Stimulated activated CD8-positive, alpha-beta memory T cell treated with anti-CD3 and anti-CD28 coated beads, Interleukin-2, amount 100 ng/mL, for 1 hour (primary cell): ENCODE results near the gene CYS1.

Experiments used
- DNase-seq, 2 donors: peaks; one replicate each; pipeline ENCODE4 v3.0.0-alpha.2; 2020; ENCODE audit warnings: low read depth in 2 of 2

Gene CYS1

DNA sequence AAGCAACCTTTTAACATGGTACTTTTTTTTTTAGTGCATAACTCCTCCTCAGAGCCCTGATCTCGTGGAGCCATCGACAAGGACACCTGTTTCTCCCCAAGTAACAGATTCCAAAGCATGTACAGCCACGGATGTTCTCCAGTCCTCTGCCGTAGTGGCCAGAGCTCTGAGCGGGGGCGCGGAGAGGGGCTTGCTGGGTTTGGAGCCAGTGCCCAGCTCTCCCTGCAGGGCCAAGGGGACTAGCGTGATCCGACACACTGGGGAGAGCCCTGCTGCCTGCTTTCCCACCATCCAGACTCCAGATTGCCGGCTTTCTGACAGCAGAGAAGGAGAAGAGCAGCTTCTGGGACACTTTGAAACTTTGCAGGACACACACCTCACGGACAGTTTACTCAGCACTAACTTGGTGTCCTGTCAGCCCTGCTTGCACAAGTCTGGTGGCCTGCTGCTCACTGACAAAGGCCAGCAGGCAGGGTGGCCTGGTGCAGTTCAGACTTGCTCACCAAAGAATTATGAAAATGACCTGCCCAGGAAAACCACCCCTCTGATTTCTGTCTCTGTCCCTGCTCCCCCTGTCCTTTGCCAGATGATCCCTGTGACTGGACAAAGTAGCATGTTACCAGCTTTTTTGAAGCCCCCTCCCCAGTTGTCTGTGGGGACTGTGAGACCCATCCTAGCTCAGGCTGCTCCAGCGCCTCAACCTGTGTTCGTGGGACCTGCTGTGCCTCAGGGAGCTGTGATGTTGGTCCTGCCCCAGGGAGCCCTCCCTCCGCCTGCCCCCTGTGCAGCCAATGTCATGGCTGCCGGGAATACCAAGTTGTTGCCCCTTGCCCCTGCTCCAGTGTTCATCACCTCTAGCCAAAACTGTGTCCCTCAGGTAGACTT lies 32.4 kb downstream of the CYS1 start:
- no peak for DNase-seq

DNA sequence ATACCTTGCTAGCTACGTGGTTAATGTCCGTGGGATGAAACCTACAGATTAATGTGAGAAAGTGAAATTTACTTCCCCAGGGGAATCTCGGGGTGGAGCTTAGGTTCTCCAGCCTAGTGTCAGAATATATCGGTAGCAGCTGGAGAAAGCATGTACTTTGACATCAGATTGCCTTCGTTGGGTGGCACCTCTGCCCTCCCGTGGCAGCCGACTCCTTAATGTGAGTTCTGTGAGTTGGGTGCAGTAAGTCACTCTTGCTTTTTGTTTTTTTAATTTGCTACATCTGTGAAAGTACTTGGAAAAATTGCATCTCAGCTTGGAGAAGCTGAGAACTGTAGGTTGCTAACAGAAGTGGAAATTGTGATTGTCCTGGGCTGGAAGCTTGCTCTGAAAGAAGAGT lies 33.3 kb downstream of the CYS1 start:
- DNase-seq: no peak

DNA sequence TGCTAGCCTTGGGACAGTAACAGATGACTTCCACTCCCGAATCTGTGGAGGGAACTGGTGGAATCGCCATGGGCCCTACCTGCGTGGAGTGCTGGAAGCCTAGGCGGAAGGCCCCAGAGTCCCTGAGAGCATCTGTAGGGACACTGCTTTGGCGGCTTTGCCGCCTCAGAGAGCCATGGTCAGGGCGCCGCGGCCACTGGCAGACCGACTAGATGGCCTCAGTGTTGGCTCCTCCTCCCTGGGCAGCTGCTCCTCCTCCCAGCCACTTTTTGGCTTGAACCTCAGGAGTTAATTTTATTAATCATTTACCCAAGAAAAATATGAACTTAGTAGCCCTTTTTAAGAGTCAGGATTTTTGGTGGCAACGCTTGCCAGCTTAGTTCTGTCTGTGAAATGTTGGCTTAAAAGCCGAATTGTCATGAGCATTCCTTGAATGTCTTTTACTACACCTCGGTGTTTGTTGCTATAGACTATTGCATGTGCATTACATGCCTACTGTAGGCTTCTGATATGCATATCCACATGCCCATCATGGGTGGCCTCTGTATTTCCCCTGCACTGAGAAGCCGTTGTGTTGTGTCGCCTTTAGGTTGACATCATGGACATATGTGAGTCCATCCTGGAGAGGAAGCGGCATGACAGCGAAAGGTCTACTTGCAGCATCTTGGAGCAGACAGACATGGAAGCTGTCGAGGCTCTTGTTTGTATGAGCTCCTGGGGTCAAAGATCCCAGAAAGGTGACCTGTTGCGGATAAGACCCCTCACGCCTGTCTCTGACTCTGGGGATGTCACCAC lies 34.5 kb downstream of the CYS1 start:
- no peak for DNase-seq

DNA sequence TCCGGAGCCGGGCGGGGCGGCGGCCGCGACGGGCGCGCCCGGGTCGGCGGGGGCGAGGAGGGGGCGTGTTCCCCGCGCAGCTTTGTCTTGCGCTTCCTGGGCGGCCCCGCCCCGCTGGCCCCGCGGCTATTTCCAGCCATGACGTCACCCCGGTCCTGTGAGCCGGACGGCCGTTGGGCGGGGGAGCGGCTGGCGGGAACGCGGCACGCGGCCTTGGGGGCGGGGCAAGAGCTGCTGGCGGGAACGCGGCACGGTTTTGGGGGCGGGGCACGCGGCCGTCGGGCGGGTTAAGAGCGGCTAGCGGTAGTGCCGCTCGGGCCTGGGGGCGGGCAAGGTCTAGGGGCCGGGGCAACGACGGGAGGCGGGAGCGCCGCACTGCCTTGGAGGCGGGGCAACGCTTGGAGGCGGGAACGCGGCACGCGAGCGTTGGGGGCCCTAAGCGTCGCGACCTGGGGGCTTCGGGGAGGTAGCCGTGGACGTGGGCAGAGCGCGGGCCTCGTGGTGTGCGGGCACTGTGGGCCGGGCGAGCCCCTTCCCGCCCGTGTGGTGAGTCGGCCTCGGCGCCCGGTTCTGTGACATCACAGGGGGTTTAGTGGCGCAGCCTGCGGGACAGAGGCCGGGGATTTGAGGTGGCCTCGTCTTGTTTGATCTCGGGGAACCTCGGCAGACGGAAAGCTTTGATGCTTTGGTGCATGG lies 36.2 kb downstream of the CYS1 start:
- DNase-seq: peak; percentile 79 to 95

DNA sequence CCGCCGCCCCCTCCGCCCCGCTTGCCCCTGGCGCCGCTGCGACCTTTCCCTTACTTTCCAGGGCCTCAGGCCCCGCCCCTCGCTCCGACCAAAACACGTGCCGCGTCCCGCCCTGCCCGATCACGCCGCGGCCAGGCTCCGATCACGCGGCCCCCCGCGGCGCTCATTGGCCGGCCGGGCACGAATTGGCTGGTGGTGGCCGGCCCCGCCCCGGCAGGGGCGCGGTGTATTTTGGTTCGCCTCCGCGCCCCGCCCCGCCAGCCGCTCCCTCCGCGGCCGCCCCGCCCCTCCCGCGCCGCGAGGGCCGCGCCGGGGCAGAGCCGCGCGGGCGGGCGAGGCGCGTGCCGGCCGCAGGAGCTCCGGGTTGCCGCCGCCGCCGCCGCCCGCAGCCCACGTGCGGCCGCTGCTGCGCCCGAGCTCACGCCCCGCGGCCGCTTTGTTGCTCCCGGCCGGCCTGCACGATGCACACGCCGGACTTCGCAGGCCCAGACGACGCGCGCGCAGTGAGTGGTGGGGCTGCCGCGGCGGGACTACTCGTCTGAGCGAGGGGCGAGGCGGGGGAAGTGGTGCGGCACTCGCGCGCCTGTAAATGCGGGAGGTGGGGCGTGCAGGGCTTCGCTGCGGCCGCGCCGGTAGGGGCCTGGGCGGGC lies 36.8 kb downstream of the CYS1 start, which contains the start of gene KLF11:
TSS of gene KLF11 (plus strand) at position 295 of the 650 bp plus-strand sequence. CDS start at position 462, 167 bp downstream.
- DNase-seq: peak; percentile 58 to 69

DNA sequence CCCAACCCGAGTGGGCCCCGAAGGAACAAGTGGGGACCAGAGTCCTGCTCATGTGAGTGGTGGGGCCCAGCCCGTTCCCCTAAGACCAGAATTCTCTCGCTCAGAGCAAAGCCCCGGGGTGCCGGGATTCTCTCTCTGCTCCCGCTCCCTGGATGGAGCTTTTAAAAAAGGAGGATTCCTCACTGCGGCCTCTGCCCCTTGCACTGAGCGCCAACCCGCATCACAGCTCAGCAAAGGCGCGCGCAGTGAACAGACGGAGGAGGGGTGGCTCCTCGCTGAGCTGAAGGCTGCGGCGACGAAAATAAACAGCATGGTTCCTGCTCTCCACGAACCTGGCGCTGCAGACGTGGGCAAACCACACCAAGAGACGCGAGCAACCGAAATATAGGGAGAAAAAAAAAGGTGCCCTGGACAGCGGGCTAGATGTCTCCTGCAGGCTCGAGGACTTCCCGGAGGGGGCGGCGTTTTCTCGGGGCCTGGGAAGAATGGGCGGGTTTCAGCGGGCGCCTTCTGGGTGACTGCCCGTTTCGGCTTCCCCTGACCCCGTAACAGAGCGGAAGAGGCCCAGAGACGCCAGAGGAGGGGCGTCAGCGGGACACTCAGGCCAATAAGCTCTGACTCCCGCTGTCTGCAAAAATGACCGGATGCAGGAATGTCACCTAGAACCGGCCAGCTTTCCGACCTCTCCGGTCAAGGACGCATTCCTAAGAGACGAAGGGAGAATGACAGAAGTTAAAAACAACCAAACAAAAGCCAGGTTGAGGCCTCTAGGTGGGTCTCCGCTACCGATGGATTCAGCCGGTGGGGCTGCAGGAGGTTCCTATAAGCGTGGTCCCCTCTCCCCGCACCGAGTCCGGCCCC lies 37.7 kb downstream of the CYS1 start:
- peak in 1 of 2 donors; percentile 18 for DNase-seq

DNA sequence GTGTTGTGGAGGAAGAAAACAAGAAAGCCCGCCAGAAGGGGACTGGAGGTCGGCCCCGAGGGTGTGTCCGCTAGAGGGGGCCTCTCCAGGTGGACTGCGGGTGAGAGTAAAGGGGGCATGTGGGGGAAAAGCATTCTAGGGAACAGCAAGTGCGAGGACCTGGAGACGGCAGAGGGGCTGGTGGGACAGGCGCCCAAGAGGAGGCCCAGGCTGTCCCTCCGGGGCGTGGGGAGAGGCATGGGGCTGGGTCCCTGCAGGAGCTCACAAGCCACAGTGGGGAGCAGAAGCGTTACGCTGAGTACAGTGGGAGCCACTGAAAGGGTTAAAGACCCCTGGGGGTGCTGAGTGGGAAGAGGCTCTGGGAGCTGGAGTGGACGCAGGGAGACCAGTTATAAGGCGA lies 38.5 kb downstream of the CYS1 start:
- DNase-seq: no peak

DNA sequence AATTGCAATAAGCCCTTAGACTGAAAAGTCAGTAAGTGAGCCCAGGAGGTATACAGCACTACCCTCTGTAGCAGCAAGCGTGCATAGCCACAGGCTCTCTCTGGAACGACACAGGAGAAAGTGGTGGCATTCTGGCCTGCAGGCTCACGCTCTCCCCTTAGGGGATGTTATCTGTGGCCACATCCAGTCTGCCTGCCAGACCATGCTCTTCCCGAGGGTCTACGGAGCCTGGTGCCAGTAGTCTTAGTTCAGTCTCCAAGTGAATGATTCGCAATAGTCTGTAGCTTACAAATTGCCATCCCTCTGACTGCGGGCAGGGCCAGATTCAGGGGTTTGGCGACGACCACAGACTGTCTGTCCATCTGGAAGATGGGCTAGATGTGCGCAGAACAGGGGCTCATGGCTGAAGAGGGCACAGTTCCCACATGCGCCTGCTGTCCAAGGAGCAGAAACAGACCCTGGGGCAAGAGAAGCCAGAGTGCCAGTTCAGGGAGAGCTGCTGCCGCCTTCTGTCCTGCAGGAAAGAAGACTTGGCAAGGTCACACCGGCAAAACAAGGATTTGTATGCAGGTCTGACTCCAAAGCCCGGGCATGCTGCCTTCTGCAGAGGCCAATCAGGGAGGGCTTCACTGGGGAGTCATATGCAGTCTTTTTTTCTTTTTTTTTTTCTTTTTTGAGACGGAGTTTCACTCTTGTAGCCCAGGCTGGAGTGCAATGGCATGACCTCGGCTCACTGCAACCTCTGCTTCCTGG lies 40.4 kb downstream of the CYS1 start:
- no peak for DNase-seq

DNA sequence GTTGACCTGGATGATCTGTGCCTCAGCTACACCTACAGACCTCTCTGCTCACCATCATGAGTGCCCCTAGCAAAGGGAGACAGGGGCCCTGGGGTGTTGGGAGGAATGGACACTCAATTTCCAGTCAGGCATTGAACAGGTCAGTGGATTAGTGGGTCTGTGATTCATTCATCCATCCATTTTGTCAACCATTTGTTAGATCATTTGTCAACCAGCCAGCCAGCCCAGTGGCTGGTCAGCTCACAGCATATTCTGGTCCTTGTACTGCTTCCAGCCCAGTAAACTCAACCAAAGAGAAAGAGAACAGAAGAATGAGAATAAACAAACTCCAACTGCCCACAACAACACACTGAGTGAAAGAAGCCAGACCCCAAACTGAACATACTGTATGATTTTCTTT lies 41.5 kb downstream of the CYS1 start:
- DNase-seq: no peak

DNA sequence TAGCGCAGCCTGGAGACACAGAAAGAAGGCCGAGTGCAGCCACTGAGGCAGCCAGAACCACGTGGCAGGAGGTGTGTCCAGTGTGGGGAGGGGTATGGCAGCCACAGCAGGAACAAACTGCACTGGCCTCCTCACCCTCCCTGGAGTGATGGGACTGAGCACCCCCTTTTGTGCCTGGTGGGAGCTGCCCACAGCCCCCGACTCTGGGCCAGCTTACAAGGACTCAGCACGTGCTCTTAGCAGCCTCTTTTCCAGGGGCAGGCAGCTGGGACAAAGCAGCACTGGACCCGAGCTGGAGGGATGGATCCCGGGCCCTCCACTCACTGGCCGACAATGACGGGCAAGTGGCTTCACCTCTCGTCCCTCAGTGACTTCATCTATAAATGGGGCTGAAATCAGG lies 42.1 kb downstream of the CYS1 start:
- DNase-seq: no peak

DNA sequence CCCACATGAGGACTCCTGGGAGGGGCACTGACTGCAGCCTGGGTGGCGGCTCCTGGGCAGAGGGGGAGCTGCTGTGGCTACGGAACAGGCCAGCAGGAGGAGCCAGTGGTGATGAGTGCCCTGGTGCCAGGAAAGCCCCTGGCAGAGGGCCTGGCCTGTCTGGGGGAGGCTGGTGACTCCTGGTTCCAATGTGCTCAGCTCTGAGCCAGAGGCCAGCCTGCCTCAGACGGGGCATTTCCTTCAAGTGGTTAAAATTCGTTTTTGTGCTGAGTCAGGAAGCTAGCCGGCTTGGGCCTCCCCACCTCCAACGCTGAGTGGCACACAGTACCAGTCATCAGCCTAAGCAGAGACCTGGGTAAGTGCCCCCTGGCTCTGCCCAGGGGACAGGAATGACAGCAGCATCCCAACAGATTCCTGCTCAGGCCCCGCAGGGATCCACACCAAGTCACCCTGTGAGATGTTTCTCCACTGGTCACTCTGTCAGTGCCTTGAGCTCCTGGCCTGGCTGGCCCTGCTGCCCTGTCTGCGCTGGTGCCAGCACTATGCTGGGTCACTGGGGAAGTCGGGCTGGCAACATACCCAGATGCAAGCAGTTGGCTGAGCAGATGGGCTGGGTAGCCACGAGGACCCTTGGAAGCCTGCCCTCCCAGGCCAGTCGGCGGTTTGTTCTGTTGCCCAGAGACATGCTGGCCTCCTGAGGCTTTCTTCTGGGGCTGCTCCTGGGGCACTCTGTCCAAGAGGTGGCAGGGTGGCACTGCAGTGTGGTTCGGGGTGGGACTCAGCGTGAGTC lies 43.9 kb downstream of the CYS1 start:
- DNase-seq: peak in 1 of 2 donors; percentile 15

DNA sequence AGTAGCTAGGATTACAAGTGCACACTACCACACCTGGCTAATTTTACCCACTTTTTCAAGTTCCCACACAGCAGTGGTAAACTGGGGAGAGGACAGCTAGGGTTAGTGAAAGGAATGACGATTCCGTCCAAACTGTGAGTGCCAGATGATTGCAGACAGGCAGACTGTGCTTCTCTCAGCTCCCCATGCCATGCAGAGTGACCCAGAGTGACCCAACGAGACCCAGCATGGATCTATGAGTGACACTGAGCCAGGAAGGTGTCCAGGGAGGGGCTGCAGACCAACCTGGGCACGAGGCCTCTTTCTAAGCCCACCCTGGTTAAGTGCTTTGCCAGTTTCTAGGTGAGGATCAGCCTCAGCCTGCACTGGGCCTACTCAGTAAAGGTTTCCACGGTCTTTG lies 44.6 kb downstream of the CYS1 start:
- DNase-seq: no peak

DNA sequence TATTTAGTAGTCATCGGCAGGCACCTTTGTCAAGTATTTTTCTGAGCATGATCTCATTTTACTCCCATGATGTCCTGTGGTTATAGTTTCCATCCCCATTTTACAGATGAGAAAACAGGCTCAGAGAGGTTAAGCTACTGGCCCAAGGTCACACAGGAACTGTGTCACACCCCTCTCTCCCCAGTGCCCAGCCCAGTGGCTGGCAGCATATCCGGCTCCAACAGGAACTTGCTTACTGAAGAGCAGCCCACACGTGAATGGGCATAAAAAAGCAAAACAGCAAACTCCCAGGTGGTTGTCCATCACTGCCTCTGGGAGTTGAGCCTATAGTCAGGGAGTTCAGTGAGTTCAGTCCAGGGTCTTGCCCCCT lies 45.2 kb downstream of the CYS1 start:
- no peak for DNase-seq

DNA sequence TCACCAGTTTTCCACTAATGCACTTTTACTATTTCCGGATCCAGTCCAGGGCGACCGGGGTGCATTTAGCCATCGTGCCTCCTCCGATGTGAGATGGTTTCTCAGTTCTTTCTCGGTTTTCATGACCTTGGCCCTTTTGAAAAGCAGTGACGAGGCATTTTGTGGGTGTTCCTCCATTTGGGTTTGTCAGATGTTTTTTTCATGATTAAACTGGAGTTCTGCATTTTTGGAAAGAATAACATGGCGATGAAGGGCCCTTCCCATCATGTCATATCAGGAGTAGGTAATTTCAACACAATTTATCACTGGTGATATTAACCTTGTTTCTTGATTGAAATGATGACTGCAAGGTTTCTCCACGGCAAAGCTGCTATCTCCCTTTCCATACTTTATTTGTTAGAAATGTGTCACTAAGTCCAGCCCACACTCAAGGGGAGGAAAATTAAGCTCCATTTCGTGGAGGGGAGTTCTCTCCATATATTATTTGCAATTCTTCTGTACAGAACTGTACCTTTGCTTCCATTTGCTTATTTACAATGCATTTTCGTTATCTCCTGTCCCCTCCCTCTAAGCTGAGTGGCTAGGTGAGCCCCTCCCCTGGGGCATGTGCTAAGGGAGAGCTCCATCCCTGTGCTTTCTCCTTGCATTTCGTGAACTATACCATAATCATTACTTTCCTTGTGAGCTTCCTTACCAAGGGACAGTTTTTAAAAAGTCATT lies 45.7 kb downstream of the CYS1 start:
- no peak for DNase-seq

DNA sequence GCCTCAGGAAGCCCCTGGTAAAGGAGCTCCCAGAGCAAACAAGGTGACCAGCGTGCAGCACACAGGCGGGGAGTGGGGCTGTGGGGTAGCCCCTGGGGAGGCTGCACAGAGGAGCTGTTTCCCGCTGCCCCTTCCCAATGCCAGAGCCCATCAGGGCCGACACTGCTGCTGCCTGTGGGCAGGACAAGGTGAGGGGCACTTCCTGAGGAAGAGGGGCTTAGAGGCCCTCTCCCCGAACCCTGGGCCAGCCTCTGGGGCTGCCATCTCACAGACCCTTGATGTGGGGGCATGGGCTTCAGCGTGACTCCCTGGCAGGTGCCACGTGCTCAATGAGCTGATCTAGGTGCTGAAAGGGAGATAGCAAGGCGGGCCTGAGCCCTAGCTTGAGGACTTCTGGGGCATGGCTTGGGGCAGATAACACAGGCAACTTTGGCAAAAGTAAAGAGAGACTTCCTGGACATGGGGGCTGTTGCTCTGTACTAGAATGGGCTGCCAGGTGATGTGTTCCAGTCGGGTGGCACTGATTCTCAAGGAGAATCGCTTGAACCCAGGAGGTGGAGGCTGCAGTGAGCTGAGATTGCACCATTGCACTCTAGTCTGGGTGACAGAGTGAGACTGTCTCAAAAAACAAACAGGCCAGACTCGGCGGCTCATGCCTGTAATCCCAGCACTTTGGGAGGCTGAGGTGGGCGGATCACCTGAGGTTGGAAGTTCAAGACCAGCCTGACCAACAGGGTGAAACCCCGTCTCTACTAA lies 46.8 kb downstream of the CYS1 start:
- no peak for DNase-seq

DNA sequence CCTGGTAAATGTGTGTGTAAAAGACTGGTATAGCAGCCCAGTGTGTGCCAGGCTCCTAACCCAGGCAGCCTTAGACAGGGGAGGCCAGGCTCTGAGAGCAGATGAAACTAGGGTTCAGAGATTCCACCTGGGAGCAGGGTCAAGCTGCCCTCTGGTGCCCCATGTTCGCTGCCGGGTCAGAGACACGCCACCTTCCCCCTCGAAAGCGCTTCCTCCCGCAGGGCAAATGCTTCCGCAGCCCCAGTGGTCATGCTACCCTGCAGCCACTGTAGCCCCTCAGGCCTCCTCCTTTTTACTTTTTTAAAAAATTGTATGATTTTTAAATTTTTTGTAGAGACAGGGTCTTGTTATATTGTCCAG lies 47.5 kb downstream of the CYS1 start:
- no peak for DNase-seq

DNA sequence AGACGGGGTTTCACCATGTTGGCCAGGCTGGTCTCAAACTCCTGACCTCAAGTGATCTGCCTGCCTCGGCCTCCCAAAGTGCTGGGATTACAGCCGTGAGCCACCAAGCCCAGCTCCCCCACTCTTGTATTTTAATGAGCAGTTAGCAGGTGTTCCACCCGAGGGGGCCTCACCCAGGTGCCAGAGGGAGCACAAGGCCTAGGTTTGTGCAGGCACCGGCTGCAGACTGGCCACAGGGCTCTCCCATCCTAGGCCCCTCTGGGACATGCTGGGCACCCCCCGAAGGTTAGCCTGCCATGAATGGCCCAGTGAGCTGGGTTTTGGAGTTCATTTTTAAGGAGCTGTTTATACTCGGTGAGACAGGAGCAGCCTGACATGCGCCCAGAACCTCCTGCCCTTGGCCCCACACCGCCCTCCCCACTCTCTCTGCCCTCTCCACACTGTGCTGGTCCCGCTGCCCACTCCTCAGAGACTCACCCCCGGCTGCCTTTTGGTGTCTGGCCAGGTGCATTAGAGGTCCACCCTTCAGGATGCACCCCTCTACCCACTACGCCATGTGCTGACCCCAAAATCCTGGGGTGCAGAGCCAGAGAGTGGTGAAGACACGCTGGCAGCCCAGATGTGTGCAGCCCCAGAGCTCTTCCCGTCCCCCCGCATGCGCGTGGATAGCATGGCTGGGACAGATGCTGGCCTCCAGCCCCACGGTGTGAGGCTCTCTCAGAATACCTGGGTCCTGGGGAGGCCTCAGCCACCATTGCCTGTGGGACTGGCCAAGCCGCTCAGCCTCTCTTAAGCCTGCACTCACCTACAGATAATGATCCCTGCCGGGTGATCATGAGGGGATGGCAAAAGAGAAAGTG lies 48.1 kb downstream of the CYS1 start:
- no peak for DNase-seq
